Stimulated activated CD4-positive, alpha-beta T cell treated with anti-CD3 and anti-CD28 coated beads, Interleukin-2, amount 100 ng/mL, for 4 hours (primary cell): ENCODE data around the gene OR6C2.
"Not testable (repeated sequence)": the region's sequence is repeated elsewhere in the genome, so short reads cannot be mapped to it uniquely, and the experiment has no call there.

ENCODE experiments used
- DNase-seq: peaks from one replicate; pipeline ENCODE4 v3.0.0-alpha.2; 2020; ENCODE audit warnings: low read depth

The OR6C2 gene

DNA sequence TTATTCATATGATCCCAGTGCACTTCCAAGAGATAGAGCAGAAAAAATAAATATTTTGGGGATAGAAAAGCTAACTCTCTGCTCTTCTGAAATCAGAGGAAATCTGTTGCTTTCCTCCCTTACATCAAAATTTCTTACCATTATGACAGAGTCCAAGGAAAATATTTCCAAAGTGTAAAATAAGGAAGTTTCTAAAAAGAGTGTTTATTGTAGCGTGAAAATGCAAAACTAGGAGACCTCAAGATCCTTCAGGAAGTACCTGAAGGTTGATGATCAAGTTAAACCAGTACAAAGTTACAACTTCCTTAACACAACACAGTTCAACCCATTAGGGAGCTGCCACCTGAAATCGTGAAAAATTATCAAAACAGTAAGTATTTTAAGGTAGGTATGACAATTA, at the start of gene OR6C2:
Gene OR6C2, plus strand, starts transcription at position 301 of the 400 bp plus-strand sequence. CDS start 8,138 bp downstream, outside the sequence.
- no peak for DNase-seq

DNA sequence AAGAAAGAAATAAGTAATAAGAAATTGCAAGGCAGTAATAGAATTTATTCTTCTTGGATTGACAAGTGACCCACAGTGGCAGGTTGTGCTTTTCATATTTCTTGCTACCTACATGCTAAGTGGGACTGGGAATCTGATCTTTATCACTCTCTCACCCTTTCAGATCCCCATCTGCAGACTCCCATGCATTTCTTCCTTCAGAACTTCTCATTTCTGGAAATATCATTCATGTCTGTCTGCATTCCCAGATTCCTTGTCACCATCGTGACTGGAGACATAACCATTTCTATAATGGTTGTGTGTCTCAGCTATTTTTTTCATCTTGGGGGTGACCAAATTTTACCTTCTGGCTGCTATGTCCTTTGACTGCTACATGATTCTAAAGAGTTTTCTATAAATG, 47.5 kb upstream of the OR6C2 start:
- no peak for DNase-seq

- DNase-seq, result no peak
These were observed 43.6 kb upstream of the OR6C2 start, which contains the start of gene OR6C65 for GRCh38 chr12:55400229-55400628. Gene OR6C65 (plus strand): TSS chr12:55400529. CDS start chr12:55400529, 0 bp downstream.

GRCh38 chr12:55407866-55408265, 36.0 kb upstream of the OR6C2 start:
- DNase-seq, result no peak

DNA sequence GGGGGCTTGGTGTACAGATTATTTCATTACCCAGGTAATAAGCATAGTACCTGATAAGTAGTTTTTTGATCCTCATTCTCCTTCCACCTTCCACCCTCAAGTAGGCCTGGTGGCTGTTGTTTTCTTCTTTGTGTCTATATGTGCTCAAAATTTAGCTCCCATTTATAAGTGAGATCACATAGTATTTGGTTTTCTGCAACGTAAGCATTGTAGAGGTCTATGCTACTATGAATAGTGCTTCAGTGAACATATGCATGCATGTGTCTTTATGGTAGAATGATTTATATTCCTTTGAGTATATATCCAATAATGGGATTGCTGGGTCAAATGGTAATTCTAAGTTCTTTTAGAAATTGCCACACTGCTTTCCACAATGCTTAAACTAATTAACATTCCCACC, 34.7 kb upstream of the OR6C2 start:
- not testable (repeated sequence) for DNase-seq

GRCh38 chr12:55412138-55412537, 31.7 kb upstream of the OR6C2 start:
- not testable (repeated sequence) for DNase-seq

- not testable (repeated sequence) for DNase-seq
These were observed 30.1 kb upstream of the OR6C2 start for GRCh38 chr12:55413498-55414388.

GRCh38 chr12:55414396-55414823, 29.5 kb upstream of the OR6C2 start:
- not testable (repeated sequence) for DNase-seq

GRCh38 chr12:55414889-55415288, 29.0 kb upstream of the OR6C2 start:
- DNase-seq, result not testable (repeated sequence)

DNA sequence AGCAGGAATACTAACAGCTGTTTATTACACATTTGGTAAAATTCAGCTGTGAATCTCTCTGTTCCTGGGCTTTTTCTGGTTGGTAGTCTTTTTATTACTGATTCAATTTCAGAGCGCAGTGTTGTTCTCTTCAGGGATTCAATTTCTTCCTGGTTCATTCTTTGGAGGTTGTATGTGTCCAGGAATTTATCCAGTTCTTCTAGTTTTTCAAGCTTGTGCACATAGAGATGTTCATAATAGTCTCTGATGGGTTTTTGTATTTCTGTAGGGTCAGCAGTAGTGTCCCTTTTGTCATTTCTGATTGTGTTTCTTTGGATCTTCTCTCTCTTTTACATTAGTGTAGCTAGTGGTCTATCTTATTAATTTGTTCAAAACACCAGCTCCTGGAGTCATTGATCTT, 26.9 kb upstream of the OR6C2 start:
- no peak for DNase-seq

DNA sequence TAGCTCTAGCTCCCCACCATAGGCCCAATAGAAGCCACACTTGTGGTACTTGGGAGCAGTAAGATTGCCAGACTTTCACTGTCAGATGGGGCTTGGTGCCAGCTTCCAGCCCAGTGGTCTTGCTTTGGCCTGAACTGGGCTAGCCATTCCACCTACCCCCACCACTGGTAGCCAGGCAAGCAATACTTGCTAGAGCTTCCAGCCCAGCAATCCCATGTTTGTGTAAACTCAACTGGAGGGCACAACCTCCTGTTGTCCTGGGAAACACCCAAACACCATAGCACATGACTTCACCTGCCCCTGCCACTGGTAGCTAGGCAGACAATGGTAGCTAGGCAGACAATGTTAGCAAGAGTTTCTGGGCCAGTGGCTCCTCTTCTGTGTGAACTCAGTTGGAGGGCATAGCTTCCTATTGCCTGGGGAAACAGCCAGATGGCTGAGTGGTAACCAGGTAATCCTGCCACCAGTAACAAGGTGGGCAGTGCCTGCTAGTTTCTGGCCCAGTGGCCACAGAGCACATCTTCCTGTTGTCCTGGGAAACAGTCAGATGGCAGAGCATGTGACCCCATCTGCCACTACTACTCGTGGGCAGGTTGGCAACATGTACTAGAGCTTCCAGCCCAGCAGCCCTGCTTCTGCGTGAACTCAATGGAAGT, 23.4 kb upstream of the OR6C2 start:
- DNase-seq, result no peak

DNA sequence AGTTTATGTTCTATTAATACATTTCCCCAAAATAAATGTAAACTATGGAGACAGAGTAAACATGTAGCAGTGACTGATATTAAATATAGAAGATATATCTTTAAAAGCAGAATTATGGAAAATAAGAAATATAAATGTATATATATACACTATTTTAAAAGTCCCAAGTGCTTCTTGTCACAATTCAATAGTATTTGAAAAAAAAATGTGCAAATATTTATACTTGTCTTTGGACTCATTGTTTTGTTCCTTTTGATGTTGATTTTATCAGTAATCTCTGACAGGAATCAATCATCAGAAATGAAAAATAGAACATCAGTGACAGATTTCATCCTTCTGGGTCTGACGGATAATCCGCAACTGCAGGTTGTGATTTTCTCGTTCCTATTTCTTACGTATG, 17.9 kb upstream of the OR6C2 start, which contains the start of gene OR6C76:
Gene OR6C76, plus strand, starts transcription at position 301 of the 400 bp plus-strand sequence. Its CDS starts 0 bp downstream, at position 301.
- no peak for DNase-seq

DNA sequence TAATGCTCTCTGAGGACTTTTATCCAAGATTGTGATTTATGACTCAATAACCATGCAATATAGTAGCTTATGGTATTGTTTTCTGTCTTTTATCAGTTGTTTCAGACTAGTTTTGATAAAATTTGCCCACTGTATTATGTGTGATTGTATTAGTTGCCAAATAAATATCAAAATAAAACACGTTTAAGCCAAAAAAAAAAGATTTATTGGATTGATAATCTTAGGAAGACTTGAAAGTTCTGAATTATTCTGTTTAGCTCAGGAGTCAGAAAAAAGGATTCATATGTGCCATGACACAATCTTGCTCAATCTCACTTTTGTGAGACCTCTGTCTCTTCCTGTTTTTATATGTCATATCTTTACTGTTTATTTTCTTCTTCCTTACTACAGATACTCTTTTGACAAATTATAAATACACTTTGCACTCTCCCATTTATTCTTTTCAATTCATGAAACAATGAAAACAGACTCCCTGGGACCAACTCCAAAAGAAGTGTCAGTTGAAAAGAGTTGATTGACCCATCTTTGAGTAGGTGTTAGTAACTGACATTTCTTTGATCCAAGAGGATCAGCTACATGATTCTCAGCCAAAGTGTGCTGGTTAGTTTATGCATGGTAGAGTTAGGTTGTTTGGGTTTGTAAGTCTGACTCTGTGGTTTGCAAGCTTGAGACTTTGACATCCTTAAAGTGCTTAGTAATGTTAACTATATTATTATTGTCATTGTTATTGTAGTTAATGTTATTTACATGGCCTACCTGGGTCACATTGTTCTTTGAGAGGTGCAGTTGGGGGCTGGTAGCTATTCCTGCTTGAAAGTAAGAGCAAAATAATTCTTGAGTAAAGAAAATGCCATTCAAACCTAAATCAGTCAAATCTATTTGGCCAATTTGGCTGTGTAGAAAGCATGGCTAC, 15.3 kb upstream of the OR6C2 start:
- DNase-seq, result no peak

GRCh38 chr12:55441233-55441632, 2.6 kb upstream of the OR6C2 start:
- DNase-seq, result not testable (repeated sequence)

DNA sequence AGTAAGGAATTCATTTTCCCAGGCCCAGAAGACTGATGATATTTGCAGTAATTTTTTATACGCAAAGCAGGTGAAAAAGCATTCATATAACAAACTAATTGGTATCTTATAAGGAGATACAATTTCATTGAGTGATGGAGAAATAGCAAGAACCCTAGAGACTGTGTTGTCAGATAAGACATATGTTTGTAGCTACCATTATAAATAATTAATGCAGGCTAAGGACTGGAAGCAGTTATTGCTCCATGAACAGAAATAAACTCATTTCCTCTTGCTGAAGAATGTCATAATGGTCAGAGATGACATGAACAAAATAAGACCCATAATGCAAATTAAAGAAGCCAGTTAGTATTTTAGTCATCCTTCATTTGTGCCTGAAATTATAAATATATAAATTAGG, 1.5 kb downstream of the OR6C2 start:
- no peak for DNase-seq

DNA sequence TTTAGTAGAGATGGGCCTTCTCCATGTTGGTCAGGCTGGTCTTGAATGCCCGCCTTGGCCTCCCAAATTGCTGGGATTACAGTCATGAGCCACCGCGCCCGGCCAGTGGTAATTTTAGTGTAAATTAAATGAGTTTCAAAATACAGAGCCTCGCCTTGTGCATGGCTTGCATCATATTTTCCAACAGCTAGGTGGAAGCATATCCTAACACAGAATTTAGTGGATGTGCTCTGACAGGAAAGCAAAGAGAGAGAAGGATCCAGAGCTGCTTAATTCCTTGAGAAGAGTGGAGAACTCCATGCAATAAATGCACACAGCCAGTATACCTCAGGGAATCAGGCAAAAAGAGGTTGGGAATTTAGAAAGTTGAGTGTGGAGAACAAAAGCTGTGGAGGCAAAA, 2.5 kb downstream of the OR6C2 start:
- DNase-seq, result no peak

- DNase-seq, result no peak
These were observed 4.9 kb downstream of the OR6C2 start for GRCh38 chr12:55448825-55449224.

DNA sequence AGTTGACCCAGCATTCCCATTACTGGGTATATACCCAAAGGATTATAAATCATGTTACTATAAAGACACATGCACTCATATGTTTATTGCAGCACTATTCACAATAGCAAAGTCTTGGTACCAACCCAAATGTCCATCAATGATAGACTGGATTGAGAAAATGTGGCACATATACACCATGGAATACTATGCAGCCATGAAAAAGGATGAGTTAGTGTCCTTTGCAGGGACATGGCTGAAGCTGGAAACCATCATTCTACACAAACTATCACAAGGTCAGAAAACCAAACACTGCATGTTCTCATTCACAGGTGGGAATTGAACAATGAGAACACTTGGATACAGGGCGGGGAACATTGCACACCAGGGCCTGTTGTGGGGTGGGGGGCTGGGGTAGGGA, 21.1 kb downstream of the OR6C2 start:
- DNase-seq, result not testable (repeated sequence)

- DNase-seq, result no peak
These were observed 24.0 kb downstream of the OR6C2 start for GRCh38 chr12:55467836-55468235.

DNA sequence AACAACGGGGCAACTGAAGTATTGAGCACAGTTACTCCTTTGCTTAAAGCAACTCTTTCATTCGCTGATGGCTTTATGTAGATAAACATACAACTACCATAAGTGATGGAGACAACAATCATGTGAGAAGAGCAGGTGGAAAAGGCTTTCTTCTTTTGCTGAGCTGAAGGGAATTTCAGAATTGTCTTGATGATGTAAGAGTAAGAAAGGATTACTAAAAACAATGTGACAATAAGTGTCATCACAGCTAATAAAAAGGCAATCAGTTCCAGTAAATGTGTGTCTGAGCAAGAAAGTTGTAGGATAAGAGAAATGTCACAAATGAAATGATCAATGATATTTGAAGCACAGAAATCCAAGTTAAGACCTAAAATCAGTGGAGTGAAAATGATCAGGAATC, 25.4 kb downstream of the OR6C2 start:
- no peak for DNase-seq

- DNase-seq, result no peak
These were observed 26.4 kb downstream of the OR6C2 start, which contains the start of gene OR6C70 for GRCh38 chr12:55470088-55470829. Gene OR6C70 (minus strand): TSS chr12:55470138. CDS start chr12:55470138, 0 bp downstream.
